Globus pallidus (tissue), 1 donor: Measurements from ENCODE around the gene SDE2.
"Not testable (repeated sequence)": the region's sequence is repeated elsewhere in the genome, so short reads cannot be mapped to it uniquely, and the experiment has no call there.

ENCODE experiments used
- DNase-seq: peaks from one replicate; pipeline ENCODE4 v3.0.0-alpha.2; 2015; ENCODE audit warnings: low spot score

The SDE2 gene

DNA sequence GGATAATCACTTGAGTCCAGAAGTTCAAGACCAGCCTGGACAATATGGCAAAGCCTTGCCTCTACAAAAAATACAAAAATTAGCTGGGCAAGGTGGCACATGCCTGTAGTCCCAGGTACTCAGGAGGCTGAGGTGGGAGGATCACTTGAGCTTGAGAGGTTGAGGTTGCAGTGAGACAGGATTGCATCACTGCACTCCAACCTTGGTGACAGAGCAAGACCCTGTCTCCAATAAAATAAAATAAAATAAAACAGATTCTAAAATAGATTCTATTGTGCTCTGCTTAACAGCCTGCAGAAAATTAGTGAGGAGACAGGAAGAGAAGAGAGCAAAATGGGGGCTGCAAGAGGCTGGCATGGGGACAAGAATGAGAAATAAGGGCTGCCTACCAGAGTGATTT, 7.5 kb upstream of the SDE2 start:
- no peak for DNase-seq

DNA sequence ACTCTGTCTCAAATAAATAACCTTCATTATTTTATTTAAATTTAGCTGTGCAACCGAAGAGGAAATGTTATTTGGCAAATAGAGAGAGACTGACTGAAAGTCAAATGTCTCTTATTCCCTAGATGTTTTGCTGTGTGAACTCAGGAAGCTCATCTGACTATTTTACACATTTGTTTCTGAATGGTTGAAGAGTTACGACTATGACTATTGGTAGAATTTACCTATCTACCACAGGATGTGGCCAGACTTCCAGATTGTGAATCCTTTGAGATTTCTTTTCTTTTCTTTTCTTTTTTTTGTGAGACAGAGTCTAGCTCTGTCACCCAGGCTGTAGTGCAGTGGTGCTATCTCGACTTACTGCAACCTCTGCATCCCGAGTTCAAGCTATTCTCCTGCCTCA, 5.3 kb upstream of the SDE2 start:
- DNase-seq, result no peak

DNA sequence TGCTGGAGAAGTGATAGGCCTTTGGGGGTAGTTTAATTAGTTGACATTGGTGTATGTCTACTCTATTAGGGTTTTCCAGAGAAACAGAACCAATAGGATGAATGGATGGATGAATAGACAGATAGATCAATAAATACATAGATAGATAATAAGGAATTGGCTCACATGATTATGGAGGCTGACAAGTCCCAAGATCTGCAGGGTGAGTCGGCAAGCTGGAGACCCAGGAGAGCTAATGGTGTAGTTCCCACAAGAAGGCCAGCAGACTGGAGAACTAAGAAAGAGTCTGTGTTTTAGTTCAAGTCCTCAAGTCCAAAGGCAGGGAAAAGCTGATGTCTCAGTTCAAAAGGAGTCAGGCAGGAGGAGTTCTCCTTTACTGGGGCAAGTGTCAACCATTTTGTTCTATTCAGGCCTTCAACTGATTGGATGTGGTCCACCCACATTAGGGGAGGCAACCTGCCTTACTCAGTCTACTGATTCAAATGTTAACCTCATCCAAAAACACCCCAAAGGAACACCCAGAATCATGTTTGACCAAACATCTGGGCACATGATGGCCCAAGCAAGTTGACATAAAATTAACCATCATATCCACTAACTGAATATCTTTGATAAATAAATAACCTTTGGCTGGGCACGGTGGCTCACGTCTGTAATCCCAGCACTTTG, 4.5 kb upstream of the SDE2 start:
- no peak for DNase-seq

DNA sequence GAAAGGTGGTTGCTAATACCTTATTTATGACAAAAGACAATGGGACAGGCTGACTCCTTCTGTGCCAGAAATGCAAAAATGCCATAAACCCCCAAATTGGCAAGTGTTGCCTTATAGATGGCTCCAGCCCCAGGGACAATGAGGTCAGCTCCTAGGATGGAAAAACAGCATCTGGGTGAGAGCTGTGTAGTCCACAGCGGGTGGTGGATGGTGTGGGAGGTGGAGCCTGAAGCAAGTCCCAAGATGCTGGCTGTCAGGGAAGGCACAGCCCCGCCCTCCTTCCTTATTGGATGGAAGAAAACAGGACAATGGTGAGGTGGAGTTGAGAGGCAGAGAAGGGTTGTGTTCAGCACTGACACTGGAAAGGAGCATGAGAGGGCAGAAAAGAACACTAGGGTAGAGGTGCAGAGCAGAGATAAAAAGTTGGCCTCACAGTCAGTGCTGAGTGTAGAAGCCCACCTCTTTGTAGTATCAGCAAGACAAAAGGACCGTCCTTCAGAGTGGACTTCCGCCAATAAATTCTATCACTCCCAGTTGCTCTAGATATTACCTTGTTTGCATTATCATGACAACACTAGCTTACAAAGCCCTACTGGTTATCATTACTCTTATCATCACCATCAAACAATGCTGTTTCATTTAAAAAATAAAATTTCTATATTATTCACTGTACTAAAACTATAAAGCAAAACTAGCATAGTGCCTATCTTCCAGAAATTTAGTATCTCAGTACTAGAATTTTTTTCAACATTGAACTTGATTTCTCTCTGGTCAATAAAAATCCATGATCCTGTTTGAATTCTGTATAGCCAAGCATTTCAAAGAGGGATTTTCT, 3.7 kb upstream of the SDE2 start:
- DNase-seq, result peak; percentile 46

DNA sequence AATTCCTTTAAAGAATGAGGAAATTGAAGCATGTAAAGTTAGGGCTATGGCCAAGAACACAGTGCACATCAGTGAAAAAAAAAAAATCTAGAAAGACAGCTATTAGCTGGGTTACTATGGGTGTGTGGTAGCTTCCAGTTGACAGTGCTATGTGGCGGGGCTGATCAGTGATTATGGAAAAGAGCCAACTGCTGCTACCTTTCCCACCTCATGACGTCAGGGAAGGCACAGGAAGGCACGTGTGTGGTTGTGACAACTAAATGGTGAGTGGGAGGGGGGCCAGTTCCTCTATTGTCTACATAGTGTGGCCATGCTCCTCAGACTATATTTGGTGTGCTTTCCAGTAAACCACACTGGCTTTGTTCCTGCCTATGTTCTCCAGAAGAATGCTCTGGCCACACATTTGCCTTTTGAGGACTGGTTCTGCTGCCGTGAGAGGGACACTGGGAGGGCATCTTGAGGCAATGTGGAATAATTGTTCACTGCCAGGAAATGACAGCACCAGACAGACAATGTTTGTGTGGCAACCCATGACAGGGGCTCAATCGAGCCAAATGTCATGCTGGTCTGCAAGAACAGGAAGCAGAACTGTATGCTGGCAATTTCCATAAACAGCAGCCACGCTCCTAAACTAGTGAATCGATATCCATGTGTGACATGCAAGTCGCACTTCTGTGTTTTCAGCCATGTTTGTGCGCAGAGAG, 3.0 kb upstream of the SDE2 start:
- DNase-seq, result peak; percentile 69

DNA sequence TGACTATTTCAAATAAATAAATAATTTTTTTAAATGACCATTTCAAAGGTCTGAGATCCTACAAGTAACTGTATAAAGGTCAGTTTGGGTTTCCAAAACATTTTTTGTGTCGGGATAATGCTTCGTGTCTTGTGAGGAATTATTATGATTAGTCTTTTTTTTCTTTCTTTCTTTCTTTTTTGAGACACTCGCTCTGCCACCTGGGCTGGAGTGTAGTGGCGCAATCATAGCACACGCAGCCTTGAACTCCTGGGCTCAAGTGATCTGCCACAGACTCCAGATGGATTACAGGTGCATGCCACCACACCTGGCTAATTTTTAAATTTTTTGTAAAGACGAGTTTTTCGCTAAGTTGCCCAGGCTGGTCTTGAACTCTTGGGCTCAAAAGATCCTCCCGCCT, 1.9 kb upstream of the SDE2 start:
- no peak for DNase-seq

DNA sequence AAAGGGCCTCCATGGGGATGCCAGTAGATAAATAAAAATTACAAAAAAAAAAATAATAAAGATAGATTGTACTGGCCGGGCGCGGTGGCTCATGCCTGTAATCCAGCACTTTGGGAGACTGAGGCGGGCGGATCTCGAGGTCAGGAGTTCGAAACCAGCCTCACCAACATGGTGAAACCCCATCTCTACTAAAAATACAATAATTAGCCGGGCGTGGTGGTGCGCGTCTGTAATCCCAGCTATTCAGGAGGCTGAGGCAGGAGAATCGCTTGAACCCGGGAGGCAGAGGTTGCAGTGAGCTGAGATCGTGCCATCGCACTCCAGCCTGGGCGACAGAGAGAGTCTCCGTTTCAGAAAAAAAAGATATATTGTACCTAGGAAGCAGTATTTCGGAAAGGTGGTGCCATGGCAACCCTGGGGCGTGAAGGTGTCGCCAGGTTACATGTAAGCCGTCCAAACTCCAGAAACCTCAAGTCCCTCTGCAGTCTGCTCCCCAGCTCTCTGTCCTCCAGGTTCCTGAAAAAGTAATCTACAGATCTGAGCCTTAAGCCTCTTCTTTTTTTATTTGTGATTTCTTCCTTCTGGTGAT, 1.4 kb upstream of the SDE2 start:
- DNase-seq, result not testable (repeated sequence)

DNA sequence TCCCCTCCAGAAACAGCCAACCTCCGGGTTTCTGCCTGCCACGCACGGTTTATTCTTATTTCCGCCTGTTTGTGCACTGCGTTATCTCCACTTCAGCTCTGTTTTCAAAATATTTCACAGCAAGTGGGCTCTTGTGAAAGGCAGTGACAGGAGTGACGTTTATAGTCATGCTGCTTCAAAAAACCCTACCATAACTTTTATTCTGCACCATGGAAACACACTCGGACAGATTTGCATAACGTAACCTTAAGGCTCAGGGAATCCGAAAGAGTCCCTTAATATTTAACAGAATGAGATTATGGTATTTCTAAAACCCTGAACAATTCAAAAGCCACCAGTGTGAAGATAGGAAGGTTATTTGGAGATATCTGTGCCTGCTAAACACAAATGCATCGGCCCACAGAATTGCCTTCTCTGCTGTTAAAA, 782 bp upstream of the SDE2 start:
- no peak for DNase-seq

DNA sequence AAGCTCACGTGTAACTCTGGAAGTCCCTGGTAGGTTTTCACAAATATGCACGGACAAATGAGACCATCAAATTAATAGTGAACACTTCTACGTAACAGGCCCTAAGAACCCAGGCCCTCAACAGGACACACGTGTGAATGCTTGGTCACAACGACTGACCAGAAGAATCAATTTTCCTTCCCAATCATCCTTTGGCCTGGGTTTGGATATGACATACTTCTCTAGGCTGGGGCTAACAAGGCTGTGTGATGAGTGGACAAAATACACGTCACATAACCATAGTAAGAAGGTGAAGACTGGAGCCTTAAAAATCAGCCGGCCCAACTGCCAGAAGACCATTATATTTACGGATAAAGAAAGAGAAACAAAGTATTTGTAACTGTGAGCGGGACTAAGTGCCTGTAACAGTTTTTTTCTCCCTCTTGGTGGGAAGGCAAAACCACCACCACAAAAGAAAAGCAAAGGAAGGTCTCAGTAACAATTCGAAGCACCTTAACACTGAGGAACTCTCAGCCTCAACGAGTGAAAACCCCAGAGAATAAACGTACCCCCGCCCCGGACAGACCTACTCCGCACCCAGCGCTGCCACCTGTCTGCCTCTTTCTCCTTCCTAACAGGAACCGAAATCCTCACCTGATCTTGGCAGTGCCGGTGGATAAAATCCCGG, 450 bp downstream of the SDE2 start:
- peak; percentile 29 for DNase-seq

DNA sequence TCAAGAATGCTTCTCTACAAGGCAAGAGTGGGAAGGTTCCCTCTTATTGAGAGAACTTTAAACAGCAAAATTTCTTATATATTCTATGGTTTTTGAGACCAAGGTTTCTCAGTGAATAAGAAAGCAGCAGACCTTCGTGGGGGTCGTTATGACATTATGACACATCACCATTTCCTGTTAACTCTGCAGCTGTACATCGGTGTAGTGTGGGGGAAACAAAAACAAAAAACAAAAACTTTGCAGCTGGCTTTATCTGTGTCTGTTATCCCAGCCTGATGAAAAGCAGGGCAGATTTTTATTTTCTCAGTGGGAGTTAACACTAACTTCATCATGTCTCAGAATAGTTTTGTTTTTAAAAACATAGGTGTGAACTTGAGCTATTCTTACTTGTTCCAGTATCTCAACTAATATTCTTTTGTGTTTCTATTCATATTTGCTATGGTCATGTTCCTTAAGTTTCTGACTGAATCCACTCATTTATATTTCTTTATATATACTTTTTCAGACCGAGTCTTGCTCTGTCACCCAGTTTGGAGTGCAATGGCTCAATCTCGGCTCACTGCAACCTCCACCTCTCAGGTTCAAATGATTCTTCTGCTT, 2.1 kb downstream of the SDE2 start:
- no peak for DNase-seq

DNA sequence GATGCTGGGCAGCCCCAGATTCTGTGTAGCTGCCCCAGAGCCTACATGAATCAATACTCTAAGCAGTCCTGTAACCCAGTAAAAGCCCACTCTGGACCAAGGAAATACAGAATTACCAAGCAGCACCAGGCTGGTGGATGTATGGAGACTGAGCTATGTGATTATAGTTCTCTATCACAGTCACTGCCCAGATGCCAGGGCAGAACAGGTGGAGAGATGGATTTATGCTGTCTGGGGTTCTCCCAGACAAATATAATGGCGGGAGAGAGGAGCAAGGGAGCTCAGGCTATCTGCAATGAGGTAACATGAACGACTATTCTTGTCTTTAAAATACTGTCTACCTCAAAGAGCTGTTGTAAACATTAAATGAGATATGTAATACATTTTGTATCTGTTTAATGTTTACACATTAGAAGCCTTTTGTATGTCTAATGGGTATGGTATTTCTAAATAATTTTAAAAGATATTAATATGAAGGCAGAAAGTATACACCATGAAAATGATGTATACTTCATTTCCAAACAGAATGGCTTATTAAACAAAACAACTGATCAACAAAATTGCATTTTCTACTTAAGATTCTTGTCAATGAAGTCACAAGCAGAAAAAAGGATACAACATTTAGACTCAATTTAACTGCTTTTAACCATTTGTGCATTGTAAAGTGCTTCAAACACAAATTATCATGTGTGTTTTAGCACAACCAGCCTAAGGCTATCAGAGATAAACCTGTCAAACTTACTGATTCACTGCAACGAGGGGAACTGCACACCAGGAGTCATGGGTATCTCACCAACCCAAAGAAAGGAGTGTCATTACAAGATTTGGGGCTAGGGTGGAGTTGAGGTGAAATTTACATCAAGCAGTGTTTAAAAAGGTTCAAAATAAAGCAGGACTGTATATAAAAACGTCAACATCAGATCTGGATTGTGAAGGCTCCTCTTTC, 3.0 kb downstream of the SDE2 start:
- no peak for DNase-seq

DNA sequence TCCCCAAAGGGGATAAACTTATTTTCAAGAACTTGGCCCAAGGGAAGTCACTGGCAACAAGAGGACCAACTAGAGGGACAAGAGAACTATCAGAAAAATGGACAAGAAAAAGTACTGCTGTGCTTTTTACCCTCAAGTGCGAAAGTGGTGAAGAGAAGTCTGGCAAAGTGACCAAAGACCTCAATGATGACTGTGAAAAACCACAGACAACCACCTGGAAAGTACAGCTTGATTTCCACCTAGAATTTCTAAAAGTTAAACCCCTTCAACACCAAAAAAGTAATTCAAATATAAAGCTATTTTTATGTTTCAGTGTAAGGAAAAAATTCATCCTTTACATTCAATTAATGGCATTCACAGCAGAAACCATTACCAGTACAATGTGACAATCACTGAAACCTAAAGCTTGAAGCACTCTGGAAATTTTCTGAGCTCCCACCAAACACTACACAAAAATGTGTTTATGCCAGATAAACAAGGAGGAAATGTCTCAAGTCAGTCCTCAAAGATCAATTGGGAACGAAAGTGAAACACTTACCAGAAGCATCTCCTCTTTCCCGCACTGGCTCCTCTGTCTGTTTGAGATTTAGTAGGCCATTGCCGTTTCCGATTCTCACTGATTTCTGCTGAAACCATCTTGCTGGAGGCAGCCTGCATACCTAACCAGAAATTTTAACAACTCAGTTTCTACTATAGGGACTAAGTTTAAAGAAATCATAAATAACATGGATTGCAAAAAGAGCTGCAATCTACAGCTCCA, 8.3 kb downstream of the SDE2 start:
- no peak for DNase-seq

DNA sequence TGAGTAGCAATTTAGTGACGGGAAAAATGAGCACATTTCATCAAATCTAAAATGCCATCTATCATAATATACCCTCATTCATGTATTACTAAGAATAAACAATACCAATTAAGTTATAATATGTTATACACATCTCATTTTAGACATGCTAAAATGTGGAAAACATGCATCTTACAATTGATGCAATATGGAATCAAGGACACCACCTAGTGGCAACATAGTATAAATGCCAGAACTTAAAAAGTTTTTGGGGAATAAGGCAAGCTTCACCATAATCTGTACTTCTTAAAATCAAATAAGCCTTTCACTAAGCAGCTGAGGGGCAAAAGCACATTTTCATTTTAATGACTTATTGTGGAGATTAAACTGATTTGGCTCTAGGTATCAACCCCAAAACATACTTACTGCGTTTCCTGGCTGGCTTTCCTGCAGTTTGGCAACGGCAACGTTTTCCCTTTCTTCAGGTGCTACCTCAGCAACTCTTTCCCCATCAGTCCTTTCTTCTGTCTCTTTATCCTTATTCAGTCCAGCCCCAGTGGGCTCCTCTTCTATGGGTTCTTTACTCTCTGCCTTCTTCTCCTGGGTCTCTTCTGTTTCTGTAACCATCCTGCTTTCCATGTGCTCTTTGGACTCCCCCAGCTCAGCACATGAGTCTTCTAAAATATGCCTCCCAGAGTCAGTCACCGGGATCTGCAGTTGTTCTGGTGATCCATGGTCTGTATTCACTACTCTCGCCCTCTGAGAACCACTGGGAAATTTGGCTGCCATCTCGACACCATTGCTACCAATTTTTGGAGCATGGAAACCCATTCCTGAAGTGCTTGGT, 11.4 kb downstream of the SDE2 start:
- peak; percentile 24 for DNase-seq

DNA sequence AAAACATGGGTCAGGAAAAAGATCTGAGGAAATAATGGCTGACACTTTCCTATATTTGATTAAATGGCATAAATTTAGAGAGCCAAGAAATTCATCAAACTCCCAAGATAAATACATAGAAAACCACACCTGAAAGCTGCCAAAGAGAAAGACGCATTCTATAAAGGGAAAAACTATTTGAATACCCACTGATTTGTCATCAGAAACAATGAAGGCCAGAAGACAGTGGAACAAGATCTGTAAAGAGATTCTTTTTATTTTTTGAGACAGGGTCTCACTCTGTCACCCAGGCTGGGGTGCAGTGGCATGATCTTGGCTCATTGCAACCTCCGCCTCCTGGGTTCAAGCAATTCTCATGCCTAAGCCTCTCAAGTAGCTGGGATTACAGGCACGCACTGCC, 17.4 kb downstream of the SDE2 start:
- DNase-seq, result no peak

DNA sequence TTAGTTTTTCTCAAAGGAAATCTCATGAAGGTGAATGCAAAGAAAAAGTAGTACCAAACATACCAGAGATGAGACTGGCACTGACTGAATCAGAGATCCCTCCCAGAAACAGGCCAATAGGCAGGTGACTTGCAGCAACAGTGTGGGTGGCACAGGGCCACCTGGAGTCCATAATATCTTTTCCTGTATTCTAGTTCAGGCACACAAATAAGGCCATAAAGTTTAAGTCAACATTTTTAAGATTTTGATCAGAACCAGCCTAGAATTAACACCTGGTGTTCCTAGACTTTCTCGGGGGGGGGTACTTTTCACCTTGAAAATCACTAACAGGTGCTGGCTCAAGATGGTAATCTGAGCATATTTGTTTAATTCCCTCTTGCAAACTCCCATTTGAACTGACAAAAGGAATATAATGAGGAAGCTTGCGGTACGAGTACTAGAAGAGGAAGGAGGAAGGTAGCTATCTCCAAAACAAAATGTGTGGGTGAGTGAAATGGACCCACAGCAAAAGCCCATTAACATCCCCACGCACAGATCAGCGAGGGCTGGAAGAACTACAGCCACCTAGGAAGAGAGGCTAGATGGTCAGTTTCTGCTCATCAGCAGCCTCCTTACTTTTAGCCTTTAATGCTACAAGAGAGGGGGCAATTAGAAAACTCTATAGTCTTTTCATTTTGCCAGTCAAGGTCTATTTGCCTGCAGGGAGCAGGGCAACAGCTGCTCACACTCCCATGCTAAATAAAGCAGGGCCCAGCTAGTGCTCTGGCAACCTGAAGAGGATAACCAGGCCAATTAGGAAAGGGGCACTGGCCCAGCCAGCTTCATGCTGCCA, 18.9 kb downstream of the SDE2 start:
- DNase-seq, result no peak

DNA sequence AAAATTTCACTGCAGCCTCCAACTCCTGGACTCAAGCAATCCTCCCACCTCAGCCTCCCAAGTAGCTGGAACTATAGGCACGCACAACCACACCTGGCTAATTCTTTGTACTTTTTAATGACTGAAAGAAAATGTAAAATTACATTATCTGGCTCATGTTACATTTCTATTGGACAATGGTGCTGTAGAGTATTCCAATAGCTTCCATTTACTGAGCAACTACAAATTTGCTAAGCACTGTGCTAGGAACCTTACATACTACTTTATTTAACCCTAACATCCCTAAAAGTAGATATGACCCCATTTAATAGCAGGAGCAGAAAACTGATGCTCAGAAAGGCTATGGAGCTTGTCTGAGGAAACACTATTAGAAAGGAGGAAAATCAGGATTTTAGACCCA, 19.7 kb downstream of the SDE2 start:
- DNase-seq, result no peak

DNA sequence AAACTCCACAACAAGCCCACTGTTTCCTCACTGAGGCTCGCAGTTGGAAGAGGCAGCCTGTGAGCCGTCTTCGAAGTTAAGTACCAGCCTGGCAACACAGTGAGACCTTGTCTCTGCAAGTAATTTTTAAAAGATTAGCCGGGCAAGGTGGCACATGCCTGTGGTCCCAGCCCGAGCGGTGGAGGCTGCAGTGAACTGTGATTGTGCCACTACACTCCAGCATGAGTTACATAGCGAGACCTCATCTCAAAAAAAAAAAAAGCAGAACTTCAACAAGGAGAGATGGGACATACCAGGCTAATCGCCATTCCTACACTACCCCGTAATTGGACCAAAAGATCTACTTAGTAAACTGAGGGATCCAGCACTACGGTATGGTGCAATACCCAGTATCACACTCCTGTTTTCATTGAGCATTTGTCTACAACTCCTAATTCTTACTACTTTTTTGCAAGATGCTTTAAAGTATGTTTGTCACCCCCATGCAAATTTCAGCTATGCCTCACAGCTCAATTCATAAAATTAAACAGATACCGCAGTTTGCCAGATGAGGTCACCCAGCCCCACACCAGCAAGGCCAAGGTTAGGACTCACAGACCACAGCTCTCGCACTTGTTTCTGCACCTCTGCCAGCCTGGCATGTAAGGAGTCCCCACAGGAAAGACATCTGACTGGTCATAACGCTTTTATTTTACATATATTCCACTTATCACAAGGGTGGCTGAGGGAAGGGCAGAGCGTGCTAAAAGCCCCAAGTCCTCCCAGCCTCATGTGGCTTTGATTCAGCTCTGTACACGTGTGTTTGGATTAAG, 21.0 kb downstream of the SDE2 start:
- no peak for DNase-seq
